ENCODE data around the gene C2orf92. TPM values are rescaled to one million over a fixed set of nuclear protein-coding genes. Genes with fewer than 3 reads are reported as not detected.
A peak's percentile ranks its signal among the peaks of the same experiment; 100 is the strongest.
"Not testable (repeated sequence)": the region's sequence is repeated elsewhere in the genome, so short reads cannot be mapped to it uniquely, and the experiment has no call there.

C2orf92 gene
- total RNA-seq, 1 experiment from 2014 or later = 4.9 TPM

DNA sequence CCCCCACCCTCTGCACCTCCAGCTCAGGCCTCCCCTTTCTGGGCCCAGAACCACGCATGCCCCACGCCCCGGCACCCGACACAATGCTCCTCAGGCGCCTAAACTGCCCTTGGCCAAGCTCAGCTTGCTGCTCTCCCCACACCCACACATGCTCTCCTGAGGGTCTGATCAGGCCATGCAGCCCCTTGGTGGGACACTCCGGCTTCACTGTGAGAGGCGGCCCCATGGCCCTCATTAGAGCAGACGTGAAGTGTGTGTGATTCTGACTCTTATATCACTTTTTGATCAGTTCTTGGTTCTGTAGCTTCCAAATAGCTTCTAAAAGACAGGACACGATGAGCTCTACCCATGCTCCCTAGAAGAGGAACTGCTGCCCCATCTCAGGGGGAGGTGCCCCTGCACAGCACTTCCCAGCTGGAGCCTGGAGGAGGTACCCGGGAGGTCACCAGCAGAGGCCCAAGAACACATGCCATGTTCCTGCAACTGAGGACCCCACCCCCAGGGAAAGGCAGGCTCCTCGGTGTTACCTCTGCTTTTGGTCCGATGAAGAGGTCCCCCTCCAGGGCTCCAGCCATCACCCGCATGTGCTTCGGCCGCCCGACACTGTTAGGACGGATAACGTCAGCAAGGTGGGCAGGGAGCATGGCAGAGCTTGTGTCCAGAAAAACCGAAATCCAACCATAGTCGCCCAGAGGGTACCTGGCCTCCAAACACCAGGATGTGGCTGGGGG lies 9.3 kb upstream of the C2orf92 start:
- DNase-seq (ENCODE audit: low read depth) = no peak

DNA sequence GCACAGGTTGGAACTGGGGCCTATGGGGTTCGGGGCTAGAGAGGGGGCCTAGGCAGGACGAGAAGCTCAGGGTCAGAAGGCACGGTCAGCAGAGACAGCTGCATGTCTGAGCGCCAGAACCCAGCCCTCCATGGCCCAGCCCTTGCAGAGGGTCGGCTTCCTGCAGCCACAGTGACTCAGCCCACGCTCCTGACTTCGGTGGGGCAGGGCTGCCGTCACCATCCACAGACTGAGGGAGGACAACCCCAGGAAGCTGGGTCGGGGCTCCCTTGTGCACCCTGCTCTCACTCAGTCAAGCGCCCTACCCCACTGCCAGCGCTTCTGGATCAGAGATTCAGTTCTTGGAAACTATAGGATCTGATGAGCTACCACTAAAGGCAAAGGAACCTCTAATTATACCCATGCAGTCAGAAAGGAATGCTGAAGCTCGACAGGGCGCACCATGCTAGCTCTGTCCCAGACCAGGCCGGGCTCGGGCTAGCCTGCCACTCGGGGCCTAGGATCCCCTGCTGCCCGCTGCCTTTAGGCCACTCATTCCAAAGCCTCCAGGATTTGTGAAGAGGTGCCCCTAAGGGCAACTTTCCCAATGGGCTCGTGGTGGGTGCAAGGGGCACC lies 8.6 kb upstream of the C2orf92 start:
- no peak for DNase-seq (ENCODE audit: low read depth)

GRCh38 chr2:97661927-97662326 lies 7.6 kb upstream of the C2orf92 start:
- DNase-seq (ENCODE audit: low read depth) = no peak

DNA sequence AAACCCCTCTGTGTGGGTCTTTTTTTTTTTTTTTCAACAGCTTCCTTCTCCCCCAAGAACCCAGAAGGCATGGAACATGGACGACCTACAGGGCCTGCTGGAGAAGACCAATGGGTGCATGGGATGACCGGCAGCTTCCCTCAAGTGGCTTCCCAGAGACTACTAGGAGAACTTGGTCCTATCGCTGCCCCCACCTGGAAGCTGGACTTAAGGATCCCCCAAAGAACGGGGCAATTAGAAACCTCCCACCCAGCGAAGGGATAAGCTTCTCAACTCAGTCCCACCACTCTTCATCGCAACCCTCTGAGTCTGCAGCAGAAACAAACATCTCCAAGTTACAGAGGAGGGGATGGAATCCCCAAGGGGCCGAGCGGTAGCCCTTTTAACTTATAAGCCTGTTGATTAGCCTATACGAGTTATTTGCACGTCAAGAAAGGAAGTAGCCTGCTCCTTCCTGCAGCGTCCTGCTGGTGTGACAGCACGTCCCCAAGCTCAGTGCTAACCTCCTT lies 7.1 kb upstream of the C2orf92 start:
- DNase-seq (ENCODE audit: low read depth) = no peak

GRCh38 chr2:97662895-97663625 lies 6.5 kb upstream of the C2orf92 start:
- DNase-seq (ENCODE audit: low read depth) = peak; percentile 92

GRCh38 chr2:97663626-97663961 lies 5.9 kb upstream of the C2orf92 start:
- DNase-seq (ENCODE audit: low read depth) = no peak

GRCh38 chr2:97663962-97664635 lies 5.4 kb upstream of the C2orf92 start, which contains the start of gene ACTR1B:
Gene ACTR1B (minus strand): TSS chr2:97664044. CDS start chr2:97663890, 154 bp downstream.
- DNase-seq (ENCODE audit: low read depth) = peak; percentile 99

- peak; percentile 32 for DNase-seq (ENCODE audit: low read depth)
These were observed 4.9 kb upstream of the C2orf92 start for GRCh38 chr2:97664636-97664970.

- no peak for DNase-seq (ENCODE audit: low read depth)
These were observed 958 bp downstream of the C2orf92 start for GRCh38 chr2:97670471-97670870.

GRCh38 chr2:97671526-97671925 lies 2.0 kb downstream of the C2orf92 start:
- DNase-seq (ENCODE audit: low read depth) = no peak

GRCh38 chr2:97672606-97673140 lies 3.2 kb downstream of the C2orf92 start:
- DNase-seq (ENCODE audit: low read depth) = not testable (repeated sequence)

- DNase-seq (ENCODE audit: low read depth) = peak; percentile 25
These were observed 3.8 kb downstream of the C2orf92 start for GRCh38 chr2:97673182-97673914.

DNA sequence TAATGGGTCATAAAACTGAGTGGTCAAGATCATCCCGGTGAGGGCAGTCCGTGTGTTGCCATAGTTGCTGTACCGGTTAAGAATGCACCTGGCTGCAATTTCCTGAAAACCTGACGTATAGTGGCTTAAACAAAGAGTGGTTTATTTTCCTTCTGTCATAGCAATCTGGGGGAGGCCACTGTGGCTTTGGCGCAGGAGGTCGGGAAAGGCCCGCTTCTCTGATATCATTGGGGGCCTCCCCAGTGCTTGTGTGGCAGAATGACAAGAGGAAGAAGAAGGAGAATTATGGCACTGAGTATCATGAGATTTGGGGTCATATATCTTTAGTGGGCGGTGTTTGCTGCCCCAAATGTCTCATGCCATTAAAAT lies 4.4 kb downstream of the C2orf92 start:
- no peak for DNase-seq (ENCODE audit: low read depth)

DNA sequence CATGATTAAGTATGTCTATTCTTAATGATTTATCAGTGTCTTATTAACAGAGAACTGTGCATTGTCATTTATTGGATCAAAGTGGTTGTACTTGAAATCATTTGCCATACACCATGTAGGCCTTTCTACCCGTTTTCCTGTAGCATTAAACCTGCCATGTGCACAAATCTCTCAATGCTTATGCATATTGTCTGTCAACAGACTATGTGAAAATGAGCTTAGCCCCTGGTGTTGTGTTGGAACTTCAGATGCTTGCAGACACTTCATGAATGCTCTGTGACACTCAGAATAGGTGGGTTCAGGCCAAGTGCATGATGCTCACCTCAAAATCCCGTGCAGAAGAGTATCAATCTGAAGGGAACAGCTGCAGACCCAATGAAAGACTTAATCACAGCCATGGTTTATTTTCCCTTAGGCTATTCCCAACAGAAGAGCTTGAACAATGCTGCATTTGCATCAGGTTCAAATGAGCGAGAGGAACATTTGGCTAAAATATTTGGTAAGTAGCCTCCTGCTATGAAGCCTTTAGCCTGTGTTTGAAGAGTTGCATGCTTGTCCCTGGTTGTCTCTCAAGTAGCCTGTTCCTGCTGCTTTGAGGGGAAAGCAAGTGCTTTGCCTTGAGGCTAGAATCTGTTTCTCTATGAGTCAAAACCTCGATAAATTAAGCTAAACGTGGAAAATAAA lies 6.1 kb downstream of the C2orf92 start:
- DNase-seq (ENCODE audit: low read depth) = no peak

DNA sequence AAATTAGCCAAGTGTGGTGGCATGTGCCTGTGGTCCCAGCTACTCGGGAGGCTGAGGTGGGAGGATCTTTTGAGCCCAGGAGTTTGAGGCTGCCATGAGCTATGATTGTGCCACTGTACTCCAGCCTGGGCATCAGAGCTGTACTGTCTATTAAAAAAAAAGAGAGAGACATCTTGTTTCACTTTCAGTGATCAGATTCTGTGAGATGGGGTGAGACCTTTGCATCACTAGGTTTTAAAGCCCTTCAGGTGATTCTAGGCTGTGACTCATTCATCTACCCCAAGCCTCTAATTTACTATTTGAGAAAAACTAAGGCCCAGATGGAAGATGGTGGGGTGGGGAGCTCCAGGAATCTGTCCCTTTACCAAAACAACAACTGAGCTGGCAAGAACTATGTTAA lies 7.1 kb downstream of the C2orf92 start:
- DNase-seq (ENCODE audit: low read depth) = no peak

DNA sequence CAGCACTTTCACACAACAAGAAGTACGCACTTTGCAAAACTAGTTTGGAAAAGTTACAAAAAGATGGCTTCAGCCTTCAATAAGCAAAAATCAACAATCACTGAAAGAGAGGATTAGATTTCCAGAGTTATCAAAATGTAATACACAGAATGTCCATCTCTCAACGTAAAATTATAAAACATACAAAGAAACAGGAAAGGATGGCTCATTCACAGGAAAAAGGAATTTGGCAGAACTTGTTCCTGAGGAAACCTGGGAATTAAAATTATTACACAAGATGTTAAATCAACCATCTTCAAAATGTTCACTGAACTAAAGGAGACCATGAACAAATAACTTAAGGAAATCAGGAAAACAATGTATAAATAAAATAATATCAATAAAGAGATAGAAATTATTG lies 8.0 kb downstream of the C2orf92 start:
- no peak for DNase-seq (ENCODE audit: low read depth)

DNA sequence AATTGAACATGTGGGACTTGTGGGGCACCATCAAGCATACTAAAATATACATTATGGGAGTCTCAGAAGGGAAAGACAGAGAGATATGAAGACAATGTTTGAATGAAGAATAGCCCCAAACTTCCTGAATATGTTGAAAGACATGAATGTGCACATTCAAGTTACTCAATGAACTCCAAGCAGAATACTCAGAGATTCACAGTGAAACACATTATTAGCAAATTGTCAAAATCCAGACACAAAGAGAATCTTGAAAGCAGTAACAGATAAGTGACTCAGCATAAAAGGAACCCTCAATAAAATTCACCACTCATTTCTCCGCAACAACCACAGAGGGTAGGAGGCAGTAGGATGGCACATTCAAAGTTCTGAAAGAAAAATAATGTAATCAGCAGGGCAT lies 8.8 kb downstream of the C2orf92 start:
- no peak for DNase-seq (ENCODE audit: low read depth)

DNA sequence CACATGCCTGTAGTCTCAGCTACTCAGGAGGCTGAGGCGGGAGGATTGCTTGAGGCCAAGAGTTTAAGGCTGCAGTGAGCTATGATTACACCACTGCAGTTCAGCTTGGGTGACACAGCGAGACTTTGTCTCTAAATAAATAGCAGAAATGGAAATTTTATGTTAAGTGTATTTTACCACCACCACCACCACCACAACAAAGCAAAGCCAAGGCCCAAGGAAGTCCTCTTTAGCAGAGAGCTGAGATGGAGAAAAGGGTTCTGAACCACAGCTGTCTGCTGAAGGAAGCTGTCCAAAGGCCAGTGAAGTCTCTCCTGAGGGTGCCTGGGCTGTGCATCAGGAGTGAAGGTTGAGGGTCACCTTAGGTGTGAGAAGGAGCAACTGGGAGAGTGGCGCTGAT lies 17.7 kb downstream of the C2orf92 start:
- DNase-seq (ENCODE audit: low read depth) = not testable (repeated sequence)

DNA sequence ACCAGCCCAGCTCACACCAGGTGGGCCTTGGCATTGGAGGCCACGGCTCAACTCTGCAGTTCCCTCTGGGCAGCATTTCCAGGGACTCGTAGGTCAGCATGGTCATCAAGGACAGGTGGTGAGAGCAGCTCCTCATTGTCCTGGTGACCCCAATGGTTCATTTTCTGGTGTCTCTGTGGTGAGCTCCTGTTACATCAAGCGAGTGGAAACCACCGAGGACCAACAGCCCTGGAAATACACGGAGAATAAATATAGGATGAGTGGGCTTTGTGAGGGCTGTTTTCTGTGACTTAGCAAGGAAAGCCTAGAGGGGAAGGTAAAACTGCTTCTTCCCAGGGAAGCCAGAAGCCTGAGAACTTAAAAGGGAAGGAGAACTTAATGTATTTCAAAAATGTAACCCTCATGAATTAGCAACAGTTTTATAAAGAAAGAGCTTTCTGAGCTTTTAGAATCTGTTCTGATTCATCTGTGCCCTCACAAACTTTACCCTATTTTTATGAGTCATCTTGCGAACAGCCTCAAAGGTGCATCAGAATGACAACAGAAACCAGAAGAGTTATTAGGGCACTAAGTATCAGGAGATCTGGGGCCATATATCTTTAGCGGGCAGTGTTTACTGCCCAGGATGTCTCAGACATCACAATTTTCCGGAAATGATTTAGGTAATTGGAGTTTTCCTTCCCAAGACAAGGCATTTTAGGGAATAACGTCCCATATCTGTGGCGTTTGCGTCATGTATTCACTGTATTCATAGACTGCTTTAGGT lies 18.7 kb downstream of the C2orf92 start:
- no peak for DNase-seq (ENCODE audit: low read depth)

- no peak for DNase-seq (ENCODE audit: low read depth)
These were observed 21.7 kb downstream of the C2orf92 start for GRCh38 chr2:97691166-97691565.

Data from Daoy (cell line).